GM12878 (cell line): ENCODE data around the gene KCNJ12. TPM values are rescaled to one million over a fixed set of nuclear protein-coding genes. Genes with fewer than 3 reads are reported as not detected.

Experiments
- ATAC-seq: fragments of 200-7000 bp; cut with Tn5 transposase; 3 replicates; pipeline ENCODE4 v1.9.1; 2020; ENCODE audit warnings: mild to moderate bottlenecking, moderate library complexity
- BruUV-seq: library from RNA; stranded (reverse); fragments of 400-500 nt; replicated peaks from 2 replicates; lab custom pipeline; 2021; lab: Mats Ljungman, UMichigan
- CTCF ChIA-PET: fragments of 300-600 bp; sonication (Branson Sonifier 250); formaldehyde crosslinking; extraction: SDS; loops from one replicate; lab custom pipeline; 2021; ENCODE audit warnings: inconsistent platforms; lab: Yijun Ruan, JAX
- POLR2A ChIA-PET: fragments of 350-600 bp; formaldehyde crosslinking; extraction: SDS; loops from one replicate; lab custom pipeline; 2021; ENCODE audit warnings: inconsistent platforms; lab: Charles Lee
- RAD21 ChIA-PET: fragments of 300-600 bp; sonication (Branson Sonifier 250); formaldehyde crosslinking; loops from one replicate; lab custom pipeline; 2023; ENCODE audit warnings: antibody characterized with exemption; ENCODE audit not compliant: unreplicated experiment; lab: Charles Lee
- SMC1A ChIA-PET: fragments of 300-600 bp; sonication (Branson Sonifier 250); formaldehyde crosslinking; loops from one replicate; lab custom pipeline; 2023; ENCODE audit not compliant: unreplicated experiment, uncharacterized antibody; lab: Charles Lee
- DNase-seq: peaks from one replicate; pipeline ENCODE4 v3.0.0-alpha.2; 2011; ENCODE audit warnings: low read depth, low spot score
- FAIRE-seq: peaks from 3 replicates; lab custom pipeline; 2011; peaks lifted over from hg19 to GRCh38; lab: Jason Lieb, UNC
- H2AFZ ChIP-seq: 2 replicates; pipeline ENCODE4 v1.6.0; 2011; ENCODE audit warnings: low read depth, low read length, control low read depth; ENCODE audit not compliant: control insufficient read depth
- H3K27ac ChIP-seq: 2 replicates; pipeline ENCODE4 v1.5.1; 2011; ENCODE audit warnings: control low read depth; ENCODE audit not compliant: control insufficient read depth, insufficient read depth
- H3K27me3 ChIP-seq, 2 experiments: replicated peaks in 1 of 2; 2 replicates each; pipeline versions ENCODE4 v1.6.0 to v1.6.1; 2011; ENCODE audit warnings: low read length in 1 of 2; ENCODE audit not compliant: control insufficient read depth in 2 of 2, insufficient read depth in 2 of 2
- H3K36me3 ChIP-seq, 2 experiments: 2 replicates each; pipeline ENCODE4 v1.5.1; 2011; ENCODE audit warnings: low read length in 1 of 2; ENCODE audit not compliant: control insufficient read depth in 2 of 2, insufficient read depth in 2 of 2
- H3K4me1 ChIP-seq: 2 replicates; pipeline ENCODE4 v1.6.1; 2011; ENCODE audit warnings: mild to moderate bottlenecking, low read length, moderate library complexity, mixed read lengths; ENCODE audit not compliant: control insufficient read depth, insufficient read depth
- H3K4me2 ChIP-seq: 2 replicates; pipeline ENCODE4 v1.6.0; 2011; ENCODE audit warnings: control low read depth; ENCODE audit not compliant: control insufficient read depth, insufficient read depth
- H3K4me3 ChIP-seq: fragments of 200-600 bp; sonication (generic); 2 replicates; pipeline ENCODE4 v1.5.1; 2016
- H3K79me2 ChIP-seq: 2 replicates; pipeline ENCODE4 v1.6.0; 2011; ENCODE audit warnings: low read length; ENCODE audit not compliant: control insufficient read depth, insufficient read depth
- H3K9ac ChIP-seq: 2 replicates; pipeline ENCODE4 v1.8.0; 2011; ENCODE audit warnings: low read length, control low read depth, mixed read lengths; ENCODE audit not compliant: control insufficient read depth, insufficient read depth
- H3K9me3 ChIP-seq: replicated peaks from 3 replicates; pipeline ENCODE4 v1.5.1; 2011; ENCODE audit warnings: mild to moderate bottlenecking, low read length; ENCODE audit not compliant: control insufficient read depth, insufficient read depth
- H4K20me1 ChIP-seq: 2 replicates; pipeline ENCODE4 v1.6.0; 2011; ENCODE audit not compliant: control insufficient read depth, insufficient read depth
- KAT2A ChIP-seq: conservative IDR thresholded peaks from 2 replicates; pipeline ENCODE4 v1.6.1; 2011; ENCODE audit warnings: low read depth, low read length; ENCODE audit not compliant: control insufficient read depth
- NR2C1 ChIP-seq: fragments of 450-650 bp; IDR thresholded peaks from 2 replicates; pipeline ENCODE4 v1.6.1; 2017; ENCODE audit warnings: antibody characterized with exemption, mild to moderate bottlenecking, moderate library complexity
- SREBF1 ChIP-seq: IDR thresholded peaks from 2 replicates; pipeline ENCODE4 v1.6.1; 2012; ENCODE audit warnings: mild to moderate bottlenecking, low read length
- SUPT20H ChIP-seq: IDR thresholded peaks from 2 replicates; pipeline ENCODE4 v1.6.1; 2011; ENCODE audit warnings: low read depth, mild to moderate bottlenecking, low read length, moderate library complexity, borderline replicate concordance; ENCODE audit not compliant: control insufficient read depth
- TCF7 ChIP-seq: IDR thresholded peaks from 2 replicates; pipeline ENCODE4 v1.6.1; 2014; ENCODE audit warnings: antibody characterized with exemption, borderline replicate concordance
- WGBS: methylation state at CpG from one replicate; pipeline ENCODE4 v1.1.6; 2016; ENCODE audit warnings: low lambda C conversion rate; ENCODE audit not compliant: insufficient replicate concordance, insufficient coverage; ENCODE audit errors: missing lambda C conversion rate; 5-methylcytosine and 5-hydroxymethylcytosine counted together
- in situ Hi-C: fragments of 300-500 bp; cut with MboI; formaldehyde crosslinking; loops from 9 replicates; pipeline ENCODE4 v1.14.3; 2018; ENCODE audit warnings: mixed read lengths
- intact Hi-C: fragments of 100-400 bp; cut with micrococcal nuclease; formaldehyde crosslinking; loops from one replicate; pipeline ENCODE4 v1.14.2; 2022; ENCODE audit not compliant: unreplicated experiment
- polyA plus RNA-seq, 11 experiments: library from polyadenylated mRNA; depleted of rRNA in 4 of 11; unstranded in 6 of 11; stranded (reverse) in 5 of 11; fragments of >200 nt; fragmentation: Nextera tagmentation in 4 of 11; fragmentation: Illumina TruSeq in 1 of 11; extraction: Ambion mirVana in 4 of 11; extraction: Trizol in 1 of 11; gene quantifications; 1 replicate in 1 of 11; 2 replicates in 10 of 11; pipeline versions ENCODE4 v1.2.1 to v1.2.3, GENCODE V29; 2011 to 2016; ENCODE audit warnings: inconsistent platforms in 2 of 11, missing spikeins in 2 of 11, low read depth in 1 of 11
- total RNA-seq, 4 experiments: library from RNA; depleted of rRNA in 3 of 4; stranded (reverse); fragments of >200 nt in 3 of 4; fragmentation: Illumina TruSeq in 1 of 4; extraction: Trizol in 1 of 4; gene quantifications; 2 replicates each; pipeline versions ENCODE4 v1.2.1 to v1.2.3, GENCODE V29; 2013 to 2021
- TF ChIP-seq, protein P1 (sequence below): fragments of 150-350 bp; IDR thresholded peaks from 2 replicates; pipeline ENCODE4 v1.6.1; 2016; ENCODE audit warnings: low read depth, low read length
- TF ChIP-seq, protein P2 (sequence below): IDR thresholded peaks from 2 replicates; pipeline ENCODE4 v1.6.1; 2011; ENCODE audit warnings: borderline replicate concordance, low read depth, mild to moderate bottlenecking, moderate library complexity, mixed read lengths, low read length; ENCODE audit not compliant: insufficient read depth; ENCODE audit errors: extremely low read length

KCNJ12 gene
- total and polyA plus RNA-seq, 10 of the 15 experiments (the other 5 are each of a cell fraction or from before 2014, with no cell fraction given): 0.04 to 0.21 (median 0.09) TPM; not detected in 3

DNA sequence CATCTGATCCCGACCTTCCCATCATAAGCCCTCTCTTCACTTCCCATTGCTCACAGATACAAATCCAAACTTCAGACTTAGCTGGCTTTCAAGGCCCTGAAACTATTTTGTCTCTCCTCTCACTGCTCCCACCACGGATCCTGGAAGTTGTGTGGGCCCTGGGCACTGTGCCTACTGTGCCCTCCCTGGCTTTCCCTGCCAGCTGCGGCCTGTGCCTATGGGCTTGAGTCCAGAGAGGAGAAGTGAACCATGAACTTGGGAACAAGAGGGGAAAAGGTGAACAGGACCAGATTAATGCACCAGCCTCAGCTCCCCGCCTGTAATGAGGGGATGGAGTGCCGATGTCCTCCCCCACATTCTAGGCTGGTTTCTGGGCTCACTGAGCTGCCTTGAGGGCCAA is 18.9 kb upstream of the KCNJ12 start:
- no TSS peak for BruUV-seq
- ChIA-PET CTCF (no interaction called here), POLR2A (no interaction called here), SMC1A (no interaction called here), RAD21 (interaction anchor here (1.1 kb wide), 1 partner anchor 17 kb away, joined by 3 read pairs; no protein-coding TSS in a partner anchor)
- H3K27ac ChIP-seq: no peak overlapping the region
- intact Hi-C loops (no loop called here), in situ Hi-C loops (no loop called here)
- no peaks in the 10 kb centered on the region for H4K20me1 ChIP-seq
- no peak overlapping the region for H3K9ac ChIP-seq
- H3K4me3 ChIP-seq: no peak overlapping the region
- no peaks in the 10 kb centered on the region for H3K9me3 ChIP-seq
- no peaks in the 10 kb centered on the region for H3K4me1 ChIP-seq
- 25% methylated on average over 5 of the region's 5 CpGs for WGBS
- DNase-seq (no peak), FAIRE-seq (no peak), ATAC-seq (no peak)
- no peaks in the 10 kb centered on the region for H3K36me3 ChIP-seq
- peaks cover 0 to 1% of the 10 kb centered on the region in 2 experiments; a peak in 2 of 4 replicates for H3K27me3 ChIP-seq
- no peaks in the 10 kb centered on the region for H3K79me2 ChIP-seq
- no peak for TF ChIP-seq NR2C1
- TF ChIP-seq SUPT20H: no peak
- TF ChIP-seq, protein P1, sequence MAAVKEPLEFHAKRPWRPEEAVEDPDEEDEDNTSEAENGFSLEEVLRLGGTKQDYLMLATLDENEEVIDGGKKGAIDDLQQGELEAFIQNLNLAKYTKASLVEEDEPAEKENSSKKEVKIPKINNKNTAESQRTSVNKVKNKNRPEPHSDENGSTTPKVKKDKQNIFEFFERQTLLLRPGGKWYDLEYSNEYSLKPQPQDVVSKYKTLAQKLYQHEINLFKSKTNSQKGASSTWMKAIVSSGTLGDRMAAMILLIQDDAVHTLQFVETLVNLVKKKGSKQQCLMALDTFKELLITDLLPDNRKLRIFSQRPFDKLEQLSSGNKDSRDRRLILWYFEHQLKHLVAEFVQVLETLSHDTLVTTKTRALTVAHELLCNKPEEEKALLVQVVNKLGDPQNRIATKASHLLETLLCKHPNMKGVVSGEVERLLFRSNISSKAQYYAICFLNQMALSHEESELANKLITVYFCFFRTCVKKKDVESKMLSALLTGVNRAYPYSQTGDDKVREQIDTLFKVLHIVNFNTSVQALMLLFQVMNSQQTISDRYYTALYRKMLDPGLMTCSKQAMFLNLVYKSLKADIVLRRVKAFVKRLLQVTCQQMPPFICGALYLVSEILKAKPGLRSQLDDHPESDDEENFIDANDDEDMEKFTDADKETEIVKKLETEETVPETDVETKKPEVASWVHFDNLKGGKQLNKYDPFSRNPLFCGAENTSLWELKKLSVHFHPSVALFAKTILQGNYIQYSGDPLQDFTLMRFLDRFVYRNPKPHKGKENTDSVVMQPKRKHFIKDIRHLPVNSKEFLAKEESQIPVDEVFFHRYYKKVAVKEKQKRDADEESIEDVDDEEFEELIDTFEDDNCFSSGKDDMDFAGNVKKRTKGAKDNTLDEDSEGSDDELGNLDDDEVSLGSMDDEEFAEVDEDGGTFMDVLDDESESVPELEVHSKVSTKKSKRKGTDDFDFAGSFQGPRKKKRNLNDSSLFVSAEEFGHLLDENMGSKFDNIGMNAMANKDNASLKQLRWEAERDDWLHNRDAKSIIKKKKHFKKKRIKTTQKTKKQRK: no peak
- TF ChIP-seq, protein P2, sequence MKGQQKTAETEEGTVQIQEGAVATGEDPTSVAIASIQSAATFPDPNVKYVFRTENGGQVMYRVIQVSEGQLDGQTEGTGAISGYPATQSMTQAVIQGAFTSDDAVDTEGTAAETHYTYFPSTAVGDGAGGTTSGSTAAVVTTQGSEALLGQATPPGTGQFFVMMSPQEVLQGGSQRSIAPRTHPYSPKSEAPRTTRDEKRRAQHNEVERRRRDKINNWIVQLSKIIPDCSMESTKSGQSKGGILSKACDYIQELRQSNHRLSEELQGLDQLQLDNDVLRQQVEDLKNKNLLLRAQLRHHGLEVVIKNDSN: no peak
- TF ChIP-seq TCF7: no peak
- no peak for TF ChIP-seq KAT2A
- TF ChIP-seq SREBF1: no peak
- H2AFZ ChIP-seq: no peak overlapping the region
- H3K4me2 ChIP-seq: no peak overlapping the region
